PC-3 (cell line): ENCODE results near the gene SCGB1D4.

Experiments
- CTCF ChIP-seq: fragments of 300-600 bp; sonication (generic); conservative IDR thresholded peaks from 2 replicates; pipeline ENCODE4 v1.5.1; 2017; ENCODE audit warnings: antibody characterized with exemption, low read depth, mild to moderate bottlenecking, low read length
- EZH2 ChIP-seq: fragments of 300-600 bp; sonication (generic); IDR thresholded peaks from one replicate; pipeline ENCODE4 v1.6.1; 2017; ENCODE audit warnings: antibody characterized with exemption, mild to moderate bottlenecking, low read length; ENCODE audit not compliant: unreplicated experiment

DNA sequence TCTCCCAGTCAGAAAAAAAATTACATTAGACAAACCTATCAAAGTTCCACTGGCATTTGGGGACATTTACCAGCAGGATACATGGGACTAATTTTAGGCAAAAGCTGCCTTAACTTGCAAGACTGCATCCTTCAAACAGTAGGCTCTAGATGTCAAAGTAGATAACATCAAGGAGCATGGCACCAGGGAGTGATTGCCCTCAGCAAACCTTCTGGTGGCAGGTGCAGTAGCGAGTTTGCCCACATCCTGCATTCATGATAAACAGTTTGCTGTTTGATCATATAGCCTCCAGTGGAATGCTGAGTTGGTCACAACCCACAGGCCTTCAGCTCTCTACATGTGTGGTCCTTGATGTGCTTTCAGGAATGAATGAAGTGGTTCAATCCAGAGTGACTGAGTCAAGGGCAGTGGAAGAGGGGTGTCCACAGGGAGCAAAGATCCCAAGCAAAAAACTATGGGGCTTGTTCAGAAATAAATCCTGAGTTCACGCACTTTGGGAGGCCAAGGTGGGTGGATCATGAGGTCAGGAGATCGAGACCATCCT lies 44.8 kb downstream of the SCGB1D4 start:
- TF ChIP-seq CTCF (no peak), EZH2 (no peak)
